ENCODE results near the gene TECR. TPM values are rescaled to one million over a fixed set of nuclear protein-coding genes. Genes with fewer than 3 reads are reported as not detected.
A peak's percentile ranks its signal among the peaks of the same experiment; 100 is the strongest.

Gene TECR
- total and polyA plus RNA-seq, 2 of the 13 experiments (the other 11 are each of a cell fraction or from before 2014, with no cell fraction given), result 54.9 to 121 TPM

GRCh38 chr19:14517840-14518505 lies 11.4 kb upstream of the TECR start, which contains the start of gene DNAJB1 (continued):
- peak; percentile 75; the same call in 1 of the 2 replicates for TF ChIP-seq POLR2AphosphoS5 (IDR thresholded peaks at IDR 0.05; ENCODE audit: low read depth, low read length)
- peak; percentile 5 for TF ChIP-seq XRCC5 (optimal IDR thresholded peaks at IDR 0.05; ENCODE audit: low read length)
- TF ChIP-seq ZNF562 (CRISPR knock-in tag; IDR thresholded peaks at IDR 0.05; ENCODE audit: borderline replicate concordance), result no peak
- TF ChIP-seq ZNF10 (CRISPR knock-in tag; IDR thresholded peaks at IDR 0.05; ENCODE audit: borderline replicate concordance, low read depth), result no peak
- no peak for TF ChIP-seq ZNF549 (CRISPR knock-in tag; IDR thresholded peaks at IDR 0.05)
- TF ChIP-seq, protein P1, sequence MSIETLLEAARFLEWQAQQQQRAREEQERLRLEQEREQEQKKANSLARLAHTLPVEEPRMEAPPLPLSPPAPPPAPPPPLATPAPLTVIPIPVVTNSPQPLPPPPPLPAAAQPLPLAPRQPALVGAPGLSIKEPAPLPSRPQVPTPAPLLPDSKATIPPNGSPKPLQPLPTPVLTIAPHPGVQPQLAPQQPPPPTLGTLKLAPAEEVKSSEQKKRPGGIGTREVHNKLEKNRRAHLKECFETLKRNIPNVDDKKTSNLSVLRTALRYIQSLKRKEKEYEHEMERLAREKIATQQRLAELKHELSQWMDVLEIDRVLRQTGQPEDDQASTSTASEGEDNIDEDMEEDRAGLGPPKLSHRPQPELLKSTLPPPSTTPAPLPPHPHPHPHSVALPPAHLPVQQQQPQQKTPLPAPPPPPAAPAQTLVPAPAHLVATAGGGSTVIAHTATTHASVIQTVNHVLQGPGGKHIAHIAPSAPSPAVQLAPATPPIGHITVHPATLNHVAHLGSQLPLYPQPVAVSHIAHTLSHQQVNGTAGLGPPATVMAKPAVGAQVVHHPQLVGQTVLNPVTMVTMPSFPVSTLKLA (IDR thresholded peaks at IDR 0.05), result no peak
- no peak for TF ChIP-seq DBP (CRISPR knock-in tag; IDR thresholded peaks at IDR 0.05; ENCODE audit: not compliant biosample characterization)
- no peak for TF ChIP-seq PCBP1 (IDR thresholded peaks at IDR 0.05; ENCODE audit: borderline replicate concordance, low read depth, low read length)
- TF ChIP-seq, protein P2, sequence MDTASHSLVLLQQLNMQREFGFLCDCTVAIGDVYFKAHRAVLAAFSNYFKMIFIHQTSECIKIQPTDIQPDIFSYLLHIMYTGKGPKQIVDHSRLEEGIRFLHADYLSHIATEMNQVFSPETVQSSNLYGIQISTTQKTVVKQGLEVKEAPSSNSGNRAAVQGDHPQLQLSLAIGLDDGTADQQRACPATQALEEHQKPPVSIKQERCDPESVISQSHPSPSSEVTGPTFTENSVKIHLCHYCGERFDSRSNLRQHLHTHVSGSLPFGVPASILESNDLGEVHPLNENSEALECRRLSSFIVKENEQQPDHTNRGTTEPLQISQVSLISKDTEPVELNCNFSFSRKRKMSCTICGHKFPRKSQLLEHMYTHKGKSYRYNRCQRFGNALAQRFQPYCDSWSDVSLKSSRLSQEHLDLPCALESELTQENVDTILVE (CRISPR knock-in tag; IDR thresholded peaks at IDR 0.05), result 0 out of 2 replicates have a peak, but pooled peaks have one; percentile 47
- TF ChIP-seq, protein P3, sequence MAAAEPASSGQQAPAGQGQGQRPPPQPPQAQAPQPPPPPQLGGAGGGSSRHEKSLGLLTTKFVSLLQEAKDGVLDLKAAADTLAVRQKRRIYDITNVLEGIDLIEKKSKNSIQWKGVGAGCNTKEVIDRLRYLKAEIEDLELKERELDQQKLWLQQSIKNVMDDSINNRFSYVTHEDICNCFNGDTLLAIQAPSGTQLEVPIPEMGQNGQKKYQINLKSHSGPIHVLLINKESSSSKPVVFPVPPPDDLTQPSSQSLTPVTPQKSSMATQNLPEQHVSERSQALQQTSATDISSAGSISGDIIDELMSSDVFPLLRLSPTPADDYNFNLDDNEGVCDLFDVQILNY (CRISPR knock-in tag; conservative IDR thresholded peaks at IDR 0.05), result 0 out of 2 replicates have a peak, but pooled peaks have one; percentile 59
- TF ChIP-seq KIAA2018 (CRISPR knock-in tag; IDR thresholded peaks at IDR 0.05; ENCODE audit: borderline replicate concordance), result 0 out of 2 replicates have a peak, but pooled peaks have one; percentile 24
- no peak for TF ChIP-seq ZNF550 (CRISPR knock-in tag; IDR thresholded peaks at IDR 0.05; ENCODE audit: borderline replicate concordance)
- TF ChIP-seq NR2C2 (CRISPR knock-in tag; IDR thresholded peaks at IDR 0.05; ENCODE audit: borderline replicate concordance), result no peak; the same call in 1 of the 2 replicates
- TF ChIP-seq SOX13 (IDR thresholded peaks at IDR 0.05), result peak; percentile 34; the same call in 1 of the 2 replicates
- TF ChIP-seq SOX13 (CRISPR knock-in tag; conservative IDR thresholded peaks at IDR 0.05 in 1 of 2, IDR thresholded peaks at IDR 0.05 in 1 of 2), result no peak
- TF ChIP-seq POLR2AphosphoS2 (IDR thresholded peaks at IDR 0.05; ENCODE audit: low read depth, low read length), result no peak; the same call in 1 of the 2 replicates
